ENCODE measurements around the gene TMPO.
"Not testable (repeated sequence)": the region's sequence is repeated elsewhere in the genome, so short reads cannot be mapped to it uniquely, and the experiment has no call there.

The TMPO gene

DNA sequence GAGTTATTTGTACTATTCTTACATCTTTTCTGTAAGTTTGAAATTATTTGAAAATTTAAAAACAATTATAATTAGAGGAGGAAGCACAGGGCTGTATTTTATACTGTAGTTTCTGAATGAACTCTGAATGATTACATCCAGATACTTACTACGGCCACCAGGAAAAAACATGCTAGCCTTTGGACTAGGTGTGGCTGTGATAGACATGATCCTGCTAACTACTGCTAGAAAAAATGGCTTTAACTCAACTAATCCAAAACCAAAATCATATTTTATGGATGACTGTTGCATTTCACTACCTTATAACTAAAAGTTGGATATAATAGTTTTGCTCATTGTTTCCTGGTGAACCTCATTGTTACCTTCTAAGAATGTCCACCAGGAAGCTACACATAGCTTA lies 63.0 kb downstream of the TMPO start:
- DNase-seq (ENCODE audit: low spot score), result no peak
- Mint-ChIP-seq H3K27me3 (ENCODE audit: low read depth) (no peaks in the 10 kb centered on the region), H3K27ac (no peak overlapping the region), H3K9me3 (no peaks in the 10 kb centered on the region), H3K36me3 (ENCODE audit: low read depth) (no peaks in the 10 kb centered on the region), H3K4me1 (ENCODE audit: low read depth) (no peaks in the 10 kb centered on the region), H3K4me3 (no peak overlapping the region)

DNA sequence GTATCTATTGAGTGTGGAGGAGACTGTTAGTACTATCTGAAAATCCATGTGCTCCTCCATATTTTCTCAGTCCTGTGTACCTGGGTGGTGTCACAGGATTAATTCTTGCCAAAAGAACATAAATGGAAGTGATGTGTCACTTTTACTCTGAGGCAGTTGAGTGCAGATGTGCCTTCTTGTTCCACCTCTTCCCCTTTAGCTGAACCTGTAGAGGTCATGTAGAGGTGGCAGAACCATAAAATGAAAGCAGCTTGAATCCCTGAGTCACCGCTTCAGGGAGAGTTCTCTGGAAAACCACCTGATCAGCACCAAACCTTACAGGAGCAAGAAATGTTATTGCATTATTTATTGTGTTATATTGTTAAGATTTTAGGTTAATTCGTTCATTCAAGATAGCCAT lies 63.4 kb downstream of the TMPO start:
- Mint-ChIP-seq H3K4me1 (ENCODE audit: low read depth) (no peaks in the 10 kb centered on the region), H3K4me3 (no peak overlapping the region), H3K27me3 (ENCODE audit: low read depth) (no peaks in the 10 kb centered on the region), H3K36me3 (ENCODE audit: low read depth) (no peaks in the 10 kb centered on the region), H3K27ac (no peak overlapping the region), H3K9me3 (no peaks in the 10 kb centered on the region)
- no peak for DNase-seq (ENCODE audit: low spot score)

DNA sequence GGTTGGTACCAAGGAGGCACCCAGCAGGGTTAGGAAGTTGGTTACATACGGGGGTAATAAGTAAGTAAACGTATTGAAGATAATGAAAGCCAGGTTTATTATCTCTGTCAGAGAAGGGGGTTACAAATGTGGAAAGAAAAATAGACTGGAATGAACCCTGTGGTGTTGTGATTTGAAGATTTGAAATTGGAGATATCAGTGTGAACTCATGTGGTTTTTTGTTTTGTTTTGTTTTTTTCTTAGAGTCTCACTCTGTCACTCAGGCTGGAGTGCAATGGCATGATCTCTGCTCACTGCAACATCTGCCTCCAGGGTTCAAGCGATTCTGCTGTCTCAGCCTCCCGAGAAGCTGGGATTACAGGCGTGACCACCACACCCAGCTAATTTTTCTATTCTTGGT lies 64.0 kb downstream of the TMPO start:
- H3K36me3 Mint-ChIP-seq (ENCODE audit: low read depth), result no peaks in the 10 kb centered on the region
- no peaks in the 10 kb centered on the region for H3K4me1 Mint-ChIP-seq (ENCODE audit: low read depth)
- no peak overlapping the region for H3K27ac Mint-ChIP-seq
- no peak for DNase-seq (ENCODE audit: low spot score)
- H3K27me3 Mint-ChIP-seq (ENCODE audit: low read depth), result no peaks in the 10 kb centered on the region
- no peak overlapping the region for H3K4me3 Mint-ChIP-seq
- H3K9me3 Mint-ChIP-seq, result no peaks in the 10 kb centered on the region

DNA sequence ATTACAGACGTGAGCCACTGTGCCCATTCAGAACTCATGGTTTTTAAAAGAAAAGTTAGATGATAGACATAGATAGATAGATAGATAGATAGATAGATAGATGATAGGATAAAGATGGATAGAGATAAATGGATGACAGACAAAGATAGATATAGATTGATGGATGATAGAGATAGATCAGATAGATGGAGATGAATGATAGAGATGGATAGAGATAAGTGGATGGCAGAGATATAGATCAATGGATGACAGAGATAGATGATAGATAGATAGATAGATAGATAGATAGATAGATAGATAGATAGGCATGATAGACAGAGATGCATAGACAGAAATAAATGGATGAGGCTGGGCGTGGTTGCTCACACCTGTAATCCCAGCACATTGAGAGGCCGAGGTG lies 64.4 kb downstream of the TMPO start:
- Mint-ChIP-seq H3K9me3 (no peaks in the 10 kb centered on the region), H3K27me3 (ENCODE audit: low read depth) (no peaks in the 10 kb centered on the region), H3K4me3 (no peak overlapping the region), H3K4me1 (ENCODE audit: low read depth) (no peaks in the 10 kb centered on the region), H3K27ac (no peak overlapping the region), H3K36me3 (ENCODE audit: low read depth) (no peaks in the 10 kb centered on the region)
- DNase-seq (ENCODE audit: low spot score), result no peak

DNA sequence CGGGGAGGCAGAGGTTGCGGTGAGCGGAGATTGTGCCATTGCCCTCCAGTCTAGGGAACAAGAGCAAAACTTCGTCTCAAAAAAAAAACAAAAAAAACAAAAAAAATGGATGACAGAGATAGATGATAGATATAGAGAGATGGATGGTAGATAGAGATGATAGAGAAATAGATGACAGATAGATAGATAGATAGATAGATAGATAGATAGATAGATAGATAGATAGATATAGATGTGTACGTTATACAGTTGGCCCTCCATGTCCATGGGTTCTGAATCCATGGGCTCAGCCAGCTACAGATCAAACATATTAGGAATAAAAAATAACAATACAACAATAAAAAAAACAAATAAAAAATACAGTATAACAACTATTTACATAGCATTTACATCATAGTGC lies 65.3 kb downstream of the TMPO start:
- Mint-ChIP-seq H3K27ac (no peak overlapping the region), H3K9me3 (no peaks in the 10 kb centered on the region), H3K4me1 (ENCODE audit: low read depth) (no peaks in the 10 kb centered on the region), H3K4me3 (no peak overlapping the region), H3K27me3 (ENCODE audit: low read depth) (no peaks in the 10 kb centered on the region), H3K36me3 (ENCODE audit: low read depth) (no peaks in the 10 kb centered on the region)
- DNase-seq (ENCODE audit: low spot score), result no peak

- DNase-seq (ENCODE audit: low spot score), result no peak
- Mint-ChIP-seq H3K4me1 (ENCODE audit: low read depth) (no peaks in the 10 kb centered on the region), H3K9me3 (no peaks in the 10 kb centered on the region), H3K36me3 (ENCODE audit: low read depth) (no peaks in the 10 kb centered on the region), H3K27ac (no peak overlapping the region), H3K27me3 (ENCODE audit: low read depth) (no peaks in the 10 kb centered on the region), H3K4me3 (no peak overlapping the region)
These were observed 65.7 kb downstream of the TMPO start for GRCh38 chr12:98581101-98581500.

GRCh38 chr12:98582093-98582492 lies 66.7 kb downstream of the TMPO start:
- no peaks in the 10 kb centered on the region for H3K9me3 Mint-ChIP-seq
- H3K36me3 Mint-ChIP-seq (ENCODE audit: low read depth), result no peaks in the 10 kb centered on the region
- no peak overlapping the region for H3K27ac Mint-ChIP-seq
- no peaks in the 10 kb centered on the region for H3K27me3 Mint-ChIP-seq (ENCODE audit: low read depth)
- DNase-seq (ENCODE audit: low spot score), result no peak
- H3K4me3 Mint-ChIP-seq, result no peak overlapping the region
- no peaks in the 10 kb centered on the region for H3K4me1 Mint-ChIP-seq (ENCODE audit: low read depth)

GRCh38 chr12:98587084-98587483 lies 71.7 kb downstream of the TMPO start:
- Mint-ChIP-seq H3K4me3 (no peak overlapping the region), H3K4me1 (ENCODE audit: low read depth) (peaks cover 3% of the 10 kb centered on the region), H3K36me3 (ENCODE audit: low read depth) (no peaks in the 10 kb centered on the region), H3K9me3 (no peaks in the 10 kb centered on the region), H3K27ac (no peak overlapping the region), H3K27me3 (ENCODE audit: low read depth) (no peaks in the 10 kb centered on the region)
- no peak for DNase-seq (ENCODE audit: low spot score)

- H3K9me3 Mint-ChIP-seq, result no peaks in the 10 kb centered on the region
- peak overlapping the region; percentile 16 for H3K4me3 Mint-ChIP-seq
- no peak for DNase-seq (ENCODE audit: low spot score)
- peak overlapping the region; percentile 70 for H3K27ac Mint-ChIP-seq
- H3K27me3 Mint-ChIP-seq (ENCODE audit: low read depth), result no peaks in the 10 kb centered on the region
- peaks cover 23% of the 10 kb centered on the region for H3K36me3 Mint-ChIP-seq (ENCODE audit: low read depth)
- peaks cover 16% of the 10 kb centered on the region for H3K4me1 Mint-ChIP-seq (ENCODE audit: low read depth)
These were observed 75.8 kb downstream of the TMPO start for GRCh38 chr12:98591209-98591608.

DNA sequence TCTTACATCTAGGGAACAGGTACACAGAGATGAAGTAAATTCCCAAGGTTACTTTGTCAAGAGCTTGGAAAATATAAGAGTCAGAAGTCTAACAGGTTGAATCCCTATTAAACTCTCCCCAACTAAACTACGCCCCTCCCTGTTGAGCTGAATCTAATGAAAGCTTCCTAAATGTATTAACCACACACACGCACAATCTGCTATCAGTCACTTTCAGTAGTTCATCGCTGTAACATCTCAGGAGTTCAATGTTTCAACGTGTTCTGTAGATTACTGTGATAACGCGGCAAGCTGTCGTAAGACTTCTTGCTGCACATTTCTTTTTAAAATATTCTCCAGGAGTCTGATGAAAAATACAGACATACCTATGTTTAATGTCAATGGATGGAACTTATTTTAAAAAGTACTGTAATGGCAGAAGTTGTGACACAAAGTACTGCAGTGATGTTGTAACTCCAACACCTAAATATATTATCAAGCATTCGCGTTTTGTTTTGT lies 77.5 kb downstream of the TMPO start:
- Mint-ChIP-seq H3K4me3 (peak overlapping the region; percentile 94), H3K36me3 (ENCODE audit: low read depth) (peaks cover 37% of the 10 kb centered on the region), H3K27ac (peak overlapping the region; percentile 98), H3K27me3 (ENCODE audit: low read depth) (no peaks in the 10 kb centered on the region), H3K9me3 (no peaks in the 10 kb centered on the region), H3K4me1 (ENCODE audit: low read depth) (peaks cover 24% of the 10 kb centered on the region)
- peak; percentile 21 for DNase-seq (ENCODE audit: low spot score)

DNA sequence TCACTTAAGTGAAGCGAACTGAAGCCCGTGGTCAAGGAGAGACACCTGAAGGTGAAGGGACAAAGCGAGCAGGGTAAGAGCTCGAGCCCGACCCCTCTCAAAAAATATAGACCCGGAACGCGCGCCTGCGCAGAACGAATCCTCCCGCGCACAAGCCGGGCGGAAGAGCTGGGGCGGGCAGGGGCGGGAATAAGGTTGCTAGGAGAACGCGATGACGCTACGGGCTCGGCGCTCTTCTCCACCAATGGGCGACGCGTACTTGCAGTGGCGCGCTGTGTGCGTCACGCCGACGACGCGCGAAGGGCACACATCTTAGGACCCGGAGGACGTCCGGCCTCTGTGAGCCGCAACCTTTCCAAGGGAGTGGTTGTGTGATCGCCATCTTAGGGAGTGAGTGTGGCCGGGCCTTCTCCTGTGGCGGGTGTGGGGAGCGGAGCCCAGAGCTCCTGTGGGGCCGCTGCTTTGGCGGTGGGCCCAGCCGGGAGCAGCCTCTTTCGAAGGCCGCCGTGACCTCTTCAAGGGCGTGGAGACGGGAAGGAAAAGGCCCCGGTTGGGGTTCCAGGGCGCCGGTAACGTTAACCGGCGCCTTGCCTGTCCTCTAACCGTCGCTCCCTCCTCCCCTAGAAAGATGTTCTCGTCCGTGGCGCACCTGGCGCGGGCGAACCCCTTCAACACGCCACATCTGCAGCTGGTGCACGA lies 78.1 kb downstream of the TMPO start, which contains the start of gene SLC25A3:
TSS of gene SLC25A3 (plus strand) at position 336 of the 699 bp plus-strand sequence. CDS start at position 629, 293 bp downstream.
- peak within 1 kb of the TSS; percentile 94 for H3K4me3 Mint-ChIP-seq
- H3K27me3 Mint-ChIP-seq (ENCODE audit: low read depth), result no peaks in the 10 kb centered on the region
- H3K4me1 Mint-ChIP-seq (ENCODE audit: low read depth), result peaks cover 25% of the 10 kb centered on the region
- peaks cover 43% of the 10 kb centered on the region for H3K36me3 Mint-ChIP-seq (ENCODE audit: low read depth)
- no peaks in the 10 kb centered on the region for H3K9me3 Mint-ChIP-seq
- peak within 1 kb of the TSS; percentile 98 for H3K27ac Mint-ChIP-seq
- peak; percentile 93 for DNase-seq (ENCODE audit: low spot score)

- Mint-ChIP-seq H3K4me3 (peak overlapping the region; percentile 94), H3K27me3 (ENCODE audit: low read depth) (no peaks in the 10 kb centered on the region), H3K36me3 (ENCODE audit: low read depth) (peaks cover 48% of the 10 kb centered on the region), H3K27ac (peak overlapping the region; percentile 98), H3K9me3 (no peaks in the 10 kb centered on the region), H3K4me1 (ENCODE audit: low read depth) (peaks cover 25% of the 10 kb centered on the region)
- DNase-seq (ENCODE audit: low spot score), result no peak
These were observed 78.9 kb downstream of the TMPO start for GRCh38 chr12:98594050-98594835.

GRCh38 chr12:98595243-98595988 lies 80.0 kb downstream of the TMPO start:
- Mint-ChIP-seq H3K4me1 (ENCODE audit: low read depth) (peaks cover 25% of the 10 kb centered on the region), H3K27me3 (ENCODE audit: low read depth) (no peaks in the 10 kb centered on the region), H3K36me3 (ENCODE audit: low read depth) (peaks cover 55% of the 10 kb centered on the region), H3K9me3 (no peaks in the 10 kb centered on the region), H3K27ac (peak overlapping the region; percentile 98), H3K4me3 (peak overlapping the region; percentile 94)
- peak; percentile 14 for DNase-seq (ENCODE audit: low spot score)

GRCh38 chr12:98597313-98597712 lies 81.9 kb downstream of the TMPO start:
- H3K4me1 Mint-ChIP-seq (ENCODE audit: low read depth), result peaks cover 22% of the 10 kb centered on the region
- not testable (repeated sequence) for DNase-seq (ENCODE audit: low spot score); H3K27ac Mint-ChIP-seq; H3K4me3 Mint-ChIP-seq; H3K9me3 Mint-ChIP-seq; H3K27me3 Mint-ChIP-seq (ENCODE audit: low read depth)
- H3K36me3 Mint-ChIP-seq (ENCODE audit: low read depth), result peaks cover 70% of the 10 kb centered on the region

All from T-helper 2 cell treated with Interferon-gamma antibody and Interleukin-4, amounts not matched to agents 5 μg/mL and 100 μg/mL, for 36 hours (primary cell).